GM12872 (cell line): Measurements from ENCODE around the gene CCDC39.
A peak's percentile ranks its signal among the peaks of the same experiment; 100 is the strongest.

Source experiments
- TF ChIP-seq, protein P1 (sequence below): IDR thresholded peaks from 3 replicates; pipeline ENCODE4 v1.5.1; 2011; ENCODE audit warnings: low read depth, mild to moderate bottlenecking, low read length, moderate library complexity; ENCODE audit not compliant: insufficient read depth

Gene CCDC39

DNA sequence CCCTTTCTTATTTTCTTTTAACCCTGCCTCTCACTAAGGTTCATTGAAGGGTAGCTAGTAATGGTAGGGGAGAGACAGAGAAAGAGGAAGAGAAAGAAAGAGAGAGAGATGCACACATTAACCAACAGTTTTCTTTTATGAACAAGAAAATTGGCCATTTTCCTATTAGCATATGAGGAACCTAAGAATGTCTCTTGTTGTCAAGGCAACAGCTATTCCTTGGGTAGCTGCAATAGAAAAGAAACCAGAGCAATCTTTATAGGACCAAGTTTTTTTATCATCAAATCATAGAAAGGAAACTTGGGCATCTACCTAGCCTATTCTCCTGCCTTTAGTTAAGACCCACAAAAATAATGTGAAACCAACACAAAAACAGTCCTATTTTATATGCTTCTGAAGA is 15.0 kb upstream of the CCDC39 start:
- TF ChIP-seq, protein P1, sequence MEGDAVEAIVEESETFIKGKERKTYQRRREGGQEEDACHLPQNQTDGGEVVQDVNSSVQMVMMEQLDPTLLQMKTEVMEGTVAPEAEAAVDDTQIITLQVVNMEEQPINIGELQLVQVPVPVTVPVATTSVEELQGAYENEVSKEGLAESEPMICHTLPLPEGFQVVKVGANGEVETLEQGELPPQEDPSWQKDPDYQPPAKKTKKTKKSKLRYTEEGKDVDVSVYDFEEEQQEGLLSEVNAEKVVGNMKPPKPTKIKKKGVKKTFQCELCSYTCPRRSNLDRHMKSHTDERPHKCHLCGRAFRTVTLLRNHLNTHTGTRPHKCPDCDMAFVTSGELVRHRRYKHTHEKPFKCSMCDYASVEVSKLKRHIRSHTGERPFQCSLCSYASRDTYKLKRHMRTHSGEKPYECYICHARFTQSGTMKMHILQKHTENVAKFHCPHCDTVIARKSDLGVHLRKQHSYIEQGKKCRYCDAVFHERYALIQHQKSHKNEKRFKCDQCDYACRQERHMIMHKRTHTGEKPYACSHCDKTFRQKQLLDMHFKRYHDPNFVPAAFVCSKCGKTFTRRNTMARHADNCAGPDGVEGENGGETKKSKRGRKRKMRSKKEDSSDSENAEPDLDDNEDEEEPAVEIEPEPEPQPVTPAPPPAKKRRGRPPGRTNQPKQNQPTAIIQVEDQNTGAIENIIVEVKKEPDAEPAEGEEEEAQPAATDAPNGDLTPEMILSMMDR: no peak

DNA sequence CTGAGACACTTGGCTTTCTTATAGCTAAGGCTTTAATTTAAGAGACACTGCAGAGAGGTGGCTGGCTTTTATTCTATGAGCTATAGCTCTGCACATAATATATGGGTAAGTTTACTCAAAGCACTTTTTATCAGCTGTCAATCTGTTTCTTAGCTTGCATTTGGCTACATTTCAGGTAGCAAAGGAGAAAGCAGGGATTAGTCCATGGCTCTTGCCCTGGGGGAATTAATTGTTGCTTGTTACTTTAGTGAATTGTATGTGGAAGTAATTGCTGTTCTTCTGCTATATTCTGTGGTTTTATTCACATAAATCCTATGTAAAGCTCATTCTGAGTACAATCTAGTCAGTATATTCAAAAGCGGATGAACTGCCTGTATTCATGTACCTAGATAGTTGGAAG is 14.4 kb upstream of the CCDC39 start:
- TF ChIP-seq, protein P1: no peak

DNA sequence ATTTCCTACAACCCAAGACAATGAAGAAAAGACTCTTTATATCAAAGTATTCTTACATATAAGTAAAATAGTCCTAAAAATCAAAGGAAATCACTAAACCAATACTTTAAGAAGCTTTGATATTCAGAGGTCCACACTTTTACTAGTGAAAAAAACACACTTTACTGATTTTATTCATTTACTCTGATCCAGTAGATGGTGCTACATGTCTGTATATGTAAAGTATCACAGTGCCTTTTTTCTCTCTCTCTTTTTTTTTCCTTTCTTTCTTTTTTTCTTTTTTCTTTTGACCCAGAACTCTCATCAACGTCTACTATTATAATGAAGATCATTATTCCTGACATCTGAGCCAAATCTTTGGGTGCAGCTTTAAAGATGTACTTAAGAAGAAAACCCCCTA is 10.8 kb upstream of the CCDC39 start:
- TF ChIP-seq, protein P1: no peak

DNA sequence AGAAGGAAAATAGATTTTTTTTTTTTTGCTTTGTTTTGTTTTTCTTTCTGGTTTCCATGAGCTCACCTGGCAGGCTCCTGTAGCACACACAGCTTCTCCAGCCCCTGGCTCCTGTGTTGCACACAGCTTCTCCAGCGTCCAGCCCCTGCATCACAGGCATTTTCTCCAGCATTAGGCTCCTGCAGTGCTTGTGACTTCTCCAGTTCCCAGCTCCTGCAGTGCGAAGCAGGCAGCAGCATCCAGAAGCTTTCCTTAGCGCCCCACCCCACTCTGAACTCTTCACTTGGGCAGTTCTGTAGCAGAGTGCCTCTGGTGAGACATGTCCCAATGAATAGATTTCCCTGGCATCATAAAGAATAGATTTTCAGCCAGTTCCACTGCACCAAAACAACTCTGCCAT is 5.5 kb upstream of the CCDC39 start:
- TF ChIP-seq, protein P1: no peak

DNA sequence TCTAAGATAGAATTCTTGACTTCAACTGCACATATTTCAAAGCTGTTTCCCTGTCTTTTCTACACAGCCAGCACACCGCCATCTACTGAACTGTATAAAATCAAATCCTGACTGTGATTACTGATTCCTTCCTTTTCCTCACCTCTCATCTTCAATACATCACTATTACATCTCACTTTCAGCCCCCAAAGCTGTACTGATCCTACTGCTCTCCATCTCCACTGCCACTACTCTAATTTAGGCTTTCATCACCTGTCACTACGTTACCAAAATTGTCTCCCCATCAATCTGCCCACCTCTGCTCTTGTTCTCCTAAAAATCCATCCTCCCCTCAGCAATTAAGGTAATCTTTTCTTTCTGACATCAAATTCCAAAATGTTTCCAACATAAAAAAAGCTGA is 4.5 kb upstream of the CCDC39 start:
- TF ChIP-seq, protein P1: no peak

DNA sequence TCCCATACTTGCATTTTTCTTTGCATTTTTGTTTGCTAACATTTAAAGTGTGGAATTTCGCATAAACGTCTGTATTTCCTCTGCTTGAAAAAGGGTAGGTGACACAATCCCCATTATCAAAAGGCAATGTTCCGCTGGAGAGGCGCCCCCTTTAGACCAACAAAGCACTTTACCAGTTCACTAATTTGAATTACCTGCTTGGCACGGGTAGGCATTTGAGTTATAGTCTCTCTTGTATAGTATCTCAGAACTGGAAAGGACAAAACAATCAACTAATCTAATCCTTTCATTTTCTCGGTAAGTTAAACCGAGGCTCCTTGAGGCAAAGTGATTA is 775 bp upstream of the CCDC39 start:
- TF ChIP-seq, protein P1: peak; percentile 53

DNA sequence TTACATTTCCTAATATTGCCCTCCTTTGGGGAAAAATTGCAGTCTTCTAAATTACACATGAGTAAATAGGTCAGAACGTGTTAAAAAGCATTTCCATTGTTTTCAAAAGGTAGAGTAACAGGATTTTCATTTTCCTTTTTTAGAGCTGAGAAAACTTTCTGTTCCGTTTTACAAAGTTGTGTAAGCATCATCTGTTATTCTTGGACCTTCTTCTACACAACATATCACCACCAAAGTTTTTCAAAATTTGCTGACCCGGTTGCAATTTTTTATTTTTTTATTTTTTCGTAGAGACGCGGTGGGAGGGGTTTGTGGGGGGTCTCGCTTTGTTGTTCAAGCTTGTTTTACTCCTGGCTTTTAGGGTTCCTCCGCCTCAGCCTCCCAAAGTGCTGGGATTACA is 1.1 kb downstream of the CCDC39 start:
- TF ChIP-seq, protein P1: no peak

DNA sequence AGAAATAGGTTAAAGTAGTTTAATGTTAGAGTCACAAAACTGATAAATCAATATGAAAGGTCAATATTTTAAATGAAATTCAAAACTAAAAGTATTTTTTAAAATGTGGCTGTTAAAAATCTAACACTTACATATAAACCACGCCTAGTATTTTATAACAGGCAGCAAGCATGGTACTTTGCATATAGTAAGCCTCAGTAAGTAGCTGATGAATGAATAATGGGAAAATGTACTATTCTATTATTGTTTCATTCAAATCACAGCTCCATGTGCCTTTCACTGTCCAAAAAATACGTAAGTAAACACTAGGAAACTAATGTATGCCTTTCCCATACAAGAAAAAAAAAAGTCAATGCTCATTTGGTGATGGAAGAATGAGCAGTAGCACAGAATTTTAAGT is 17.8 kb downstream of the CCDC39 start:
- TF ChIP-seq, protein P1: no peak
